ENCODE results near the gene GPX2.

DNA sequence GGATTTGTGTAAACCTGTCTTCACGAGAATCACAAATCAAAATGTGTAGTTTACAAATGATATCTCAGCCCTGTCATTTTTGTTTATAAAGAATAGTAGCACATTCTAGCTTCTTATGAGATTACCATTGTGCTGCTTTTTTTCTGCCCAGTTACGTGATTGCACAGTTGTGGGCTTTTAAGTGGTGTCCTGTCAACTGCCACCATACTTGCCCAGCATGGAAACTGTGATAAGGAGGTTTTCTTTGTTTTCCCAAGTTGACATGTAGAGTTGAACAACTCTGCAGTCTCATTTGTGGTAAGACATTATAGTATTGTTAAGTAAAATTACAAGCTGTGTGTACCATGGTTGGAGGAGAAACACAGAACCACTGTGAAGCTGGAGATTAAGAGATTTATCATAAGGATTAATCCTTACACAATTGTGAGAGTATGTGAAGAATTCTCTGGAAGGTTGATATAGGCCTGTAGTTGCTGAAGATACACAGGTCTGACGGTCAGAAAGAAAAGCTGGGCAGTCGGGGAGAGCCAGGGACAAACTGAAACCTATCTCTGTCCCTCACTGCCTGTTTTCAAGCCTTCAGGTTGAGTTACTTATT, 16.0 kb downstream of the GPX2 start:
- no peak for TF ChIP-seq POLR2AphosphoS5 (IDR thresholded peaks at IDR 0.05; ENCODE audit: low read depth)
- TF ChIP-seq, protein P1, sequence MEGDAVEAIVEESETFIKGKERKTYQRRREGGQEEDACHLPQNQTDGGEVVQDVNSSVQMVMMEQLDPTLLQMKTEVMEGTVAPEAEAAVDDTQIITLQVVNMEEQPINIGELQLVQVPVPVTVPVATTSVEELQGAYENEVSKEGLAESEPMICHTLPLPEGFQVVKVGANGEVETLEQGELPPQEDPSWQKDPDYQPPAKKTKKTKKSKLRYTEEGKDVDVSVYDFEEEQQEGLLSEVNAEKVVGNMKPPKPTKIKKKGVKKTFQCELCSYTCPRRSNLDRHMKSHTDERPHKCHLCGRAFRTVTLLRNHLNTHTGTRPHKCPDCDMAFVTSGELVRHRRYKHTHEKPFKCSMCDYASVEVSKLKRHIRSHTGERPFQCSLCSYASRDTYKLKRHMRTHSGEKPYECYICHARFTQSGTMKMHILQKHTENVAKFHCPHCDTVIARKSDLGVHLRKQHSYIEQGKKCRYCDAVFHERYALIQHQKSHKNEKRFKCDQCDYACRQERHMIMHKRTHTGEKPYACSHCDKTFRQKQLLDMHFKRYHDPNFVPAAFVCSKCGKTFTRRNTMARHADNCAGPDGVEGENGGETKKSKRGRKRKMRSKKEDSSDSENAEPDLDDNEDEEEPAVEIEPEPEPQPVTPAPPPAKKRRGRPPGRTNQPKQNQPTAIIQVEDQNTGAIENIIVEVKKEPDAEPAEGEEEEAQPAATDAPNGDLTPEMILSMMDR (IDR thresholded peaks at IDR 0.05; ENCODE audit: insufficient read depth, low read length) = no peak
- TF ChIP-seq, protein P2, sequence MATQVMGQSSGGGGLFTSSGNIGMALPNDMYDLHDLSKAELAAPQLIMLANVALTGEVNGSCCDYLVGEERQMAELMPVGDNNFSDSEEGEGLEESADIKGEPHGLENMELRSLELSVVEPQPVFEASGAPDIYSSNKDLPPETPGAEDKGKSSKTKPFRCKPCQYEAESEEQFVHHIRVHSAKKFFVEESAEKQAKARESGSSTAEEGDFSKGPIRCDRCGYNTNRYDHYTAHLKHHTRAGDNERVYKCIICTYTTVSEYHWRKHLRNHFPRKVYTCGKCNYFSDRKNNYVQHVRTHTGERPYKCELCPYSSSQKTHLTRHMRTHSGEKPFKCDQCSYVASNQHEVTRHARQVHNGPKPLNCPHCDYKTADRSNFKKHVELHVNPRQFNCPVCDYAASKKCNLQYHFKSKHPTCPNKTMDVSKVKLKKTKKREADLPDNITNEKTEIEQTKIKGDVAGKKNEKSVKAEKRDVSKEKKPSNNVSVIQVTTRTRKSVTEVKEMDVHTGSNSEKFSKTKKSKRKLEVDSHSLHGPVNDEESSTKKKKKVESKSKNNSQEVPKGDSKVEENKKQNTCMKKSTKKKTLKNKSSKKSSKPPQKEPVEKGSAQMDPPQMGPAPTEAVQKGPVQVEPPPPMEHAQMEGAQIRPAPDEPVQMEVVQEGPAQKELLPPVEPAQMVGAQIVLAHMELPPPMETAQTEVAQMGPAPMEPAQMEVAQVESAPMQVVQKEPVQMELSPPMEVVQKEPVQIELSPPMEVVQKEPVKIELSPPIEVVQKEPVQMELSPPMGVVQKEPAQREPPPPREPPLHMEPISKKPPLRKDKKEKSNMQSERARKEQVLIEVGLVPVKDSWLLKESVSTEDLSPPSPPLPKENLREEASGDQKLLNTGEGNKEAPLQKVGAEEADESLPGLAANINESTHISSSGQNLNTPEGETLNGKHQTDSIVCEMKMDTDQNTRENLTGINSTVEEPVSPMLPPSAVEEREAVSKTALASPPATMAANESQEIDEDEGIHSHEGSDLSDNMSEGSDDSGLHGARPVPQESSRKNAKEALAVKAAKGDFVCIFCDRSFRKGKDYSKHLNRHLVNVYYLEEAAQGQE (IDR thresholded peaks at IDR 0.05; ENCODE audit: insufficient replicate concordance, low read depth) = no peak
- TF ChIP-seq GABPA (IDR thresholded peaks at IDR 0.05; ENCODE audit: low read depth) = no peak
- TF ChIP-seq SPI1 (IDR thresholded peaks at IDR 0.05; ENCODE audit: borderline replicate concordance, low read depth) = no peak

All from HL-60 (cell line).